Endothelial cell of umbilical vein (primary cell): ENCODE results near the gene SEZ6. TPM values are rescaled to one million over a fixed set of nuclear protein-coding genes. Genes with fewer than 3 reads are reported as not detected.

Source experiments
- BruUV-seq: library from RNA; stranded (reverse); fragments of 400-500 nt; replicated peaks from 2 replicates; lab custom pipeline; 2021; lab: Mats Ljungman, UMichigan
- CTCF ChIA-PET: fragments of 300-600, 350-600 bp; sonication (Branson Sonifier 250); formaldehyde crosslinking; loops from one replicate; lab custom pipeline; 2021; ENCODE audit warnings: antibody characterized with exemption, inconsistent platforms; lab: Charles Lee
- POLR2A ChIA-PET: fragments of 300-600, 350-600 bp; sonication (Branson Sonifier 250); formaldehyde crosslinking; loops from one replicate; lab custom pipeline; 2021; ENCODE audit warnings: antibody characterized with exemption, inconsistent platforms; lab: Charles Lee
- DNase-seq: peaks from one replicate; pipeline ENCODE4 v3.0.0-alpha.2; 2011; ENCODE audit warnings: low read depth, low spot score
- FAIRE-seq: peaks from 2 replicates; lab custom pipeline; 2011; peaks lifted over from hg19 to GRCh38; lab: Jason Lieb, UNC
- H2AFZ ChIP-seq: 2 replicates; pipeline ENCODE4 v1.6.0; 2012; ENCODE audit warnings: low read depth, low read length, control low read depth, inconsistent platforms
- H3K27ac ChIP-seq: 2 replicates; pipeline ENCODE4 v1.5.1; 2011; ENCODE audit warnings: low read depth, mild to moderate bottlenecking, control low read depth, low read length, moderate library complexity; ENCODE audit not compliant: insufficient read depth
- H3K27me3 ChIP-seq, 2 experiments: 2 replicates each; pipeline versions ENCODE4 v1.6.0 to v1.6.1; 2011; ENCODE audit warnings: low read length in 2 of 2, mixed read lengths in 1 of 2; ENCODE audit not compliant: control insufficient read depth in 2 of 2, insufficient read depth in 2 of 2
- H3K36me3 ChIP-seq, 2 experiments: 2 replicates in 1 of 2; 3 replicates in 1 of 2; pipeline ENCODE4 v1.5.1; 2011; ENCODE audit warnings: low read length in 2 of 2, mild to moderate bottlenecking in 1 of 2, moderate library complexity in 1 of 2; ENCODE audit not compliant: control insufficient read depth in 2 of 2, insufficient read depth in 2 of 2; ENCODE audit errors: extremely low read depth in 1 of 2
- H3K4me1 ChIP-seq: 3 replicates; pipeline ENCODE4 v1.5.1; 2011; ENCODE audit warnings: mild to moderate bottlenecking, low read length; ENCODE audit not compliant: control insufficient read depth, insufficient read depth; ENCODE audit errors: extremely low read depth
- H3K4me2 ChIP-seq: 2 replicates; pipeline ENCODE4 v1.6.1; 2011; ENCODE audit warnings: low read length, control low read depth, mixed read lengths; ENCODE audit not compliant: insufficient read depth
- H3K4me3 ChIP-seq, 3 experiments: fragments of 200-600 bp in 1 of 3; sonication (generic), shearing (Covaris generic) in 1 of 3; replicated peaks in 1 of 3; 2 replicates each; pipeline ENCODE4 v1.5.1; 2011 to 2016; ENCODE audit warnings: control low read depth in 3 of 3, low read length in 3 of 3, mild to moderate bottlenecking in 2 of 3, inconsistent platforms in 1 of 3, low read depth in 1 of 3, moderate library complexity in 1 of 3; ENCODE audit not compliant: insufficient read depth in 1 of 3
- H3K79me2 ChIP-seq: 2 replicates; pipeline ENCODE4 v1.6.0; 2012; ENCODE audit warnings: low read length, inconsistent platforms; ENCODE audit not compliant: control insufficient read depth, insufficient read depth
- H3K9ac ChIP-seq: replicated peaks from 2 replicates; pipeline ENCODE3; 2011; ENCODE audit warnings: low read length, control low read depth; ENCODE audit not compliant: insufficient read depth; ENCODE audit errors: extremely low read depth
- H3K9me1 ChIP-seq: replicated peaks from 3 replicates; pipeline ENCODE4 v1.6.0; 2011; ENCODE audit warnings: mild to moderate bottlenecking, low read length; ENCODE audit not compliant: control insufficient read depth, insufficient read depth; ENCODE audit errors: extremely low read depth
- H3K9me3 ChIP-seq: replicated peaks from 2 replicates; pipeline ENCODE4 v1.5.1; 2012; ENCODE audit warnings: low read length, inconsistent platforms; ENCODE audit not compliant: control insufficient read depth, insufficient read depth
- H4K20me1 ChIP-seq: replicated peaks from 2 replicates; pipeline ENCODE3; 2011; ENCODE audit warnings: mild to moderate bottlenecking, low read length; ENCODE audit not compliant: control insufficient read depth, insufficient read depth; ENCODE audit errors: extremely low read depth
- CTCF ChIP-seq, 2 donors: IDR thresholded peaks; 1 replicate in 1 of 2; 2 replicates in 1 of 2; pipeline ENCODE4 v1.5.1; 2011; ENCODE audit warnings: low read length in 2 of 2, mild to moderate bottlenecking in 2 of 2, moderate library complexity in 2 of 2, control low read depth in 1 of 2, inconsistent platforms in 1 of 2, low read depth in 1 of 2; ENCODE audit not compliant: insufficient read depth in 1 of 2; ENCODE audit errors: extremely low read depth in 1 of 2
- EZH2 ChIP-seq: IDR thresholded peaks from 2 replicates; pipeline ENCODE4 v1.6.1; 2012; ENCODE audit warnings: borderline replicate concordance, low read depth, mild to moderate bottlenecking, moderate library complexity, low read length, inconsistent platforms; ENCODE audit not compliant: severe bottlenecking
- FOS ChIP-seq: IDR thresholded peaks from 2 replicates; pipeline ENCODE4 v1.6.1; 2011; ENCODE audit warnings: mild to moderate bottlenecking, low read length, moderate library complexity, borderline replicate concordance; ENCODE audit not compliant: insufficient read depth
- GATA2 ChIP-seq: IDR thresholded peaks from 2 replicates; pipeline ENCODE4 v1.7.0; 2011; ENCODE audit warnings: low read depth, mild to moderate bottlenecking, moderate library complexity, mixed read lengths, low read length; ENCODE audit not compliant: insufficient read length, insufficient read depth
- JUN ChIP-seq: IDR thresholded peaks from 2 replicates; pipeline ENCODE4 v1.6.1; 2011; ENCODE audit warnings: borderline replicate concordance, low read depth; ENCODE audit not compliant: insufficient read length, insufficient read depth
- MAX ChIP-seq: IDR thresholded peaks from 2 replicates; pipeline ENCODE4 v1.6.1; 2011; ENCODE audit not compliant: insufficient read depth, insufficient read length
- MYC ChIP-seq: IDR thresholded peaks from one replicate; pipeline ENCODE4 v1.6.1; 2011; ENCODE audit warnings: mild to moderate bottlenecking, low read depth, low read length
- POLR2A ChIP-seq: IDR thresholded peaks from 2 replicates; pipeline ENCODE4 v1.6.1; 2012; ENCODE audit warnings: low read depth, mild to moderate bottlenecking, control low read depth, low read length
- POLR2AphosphoS5 ChIP-seq: IDR thresholded peaks from 2 replicates; pipeline ENCODE4 v1.6.1; 2012; ENCODE audit warnings: low read depth, mild to moderate bottlenecking, control low read depth, low read length, moderate library complexity; ENCODE audit not compliant: insufficient read depth
- dilution Hi-C: fragments of 300-500 bp; cut with MboI; formaldehyde crosslinking; loops from one replicate; pipeline ENCODE4 v1.15.0; 2019; ENCODE audit warnings: low sequenced_read_pairs; ENCODE audit not compliant: extremely low pct_ligation_motif_present
- intact Hi-C: fragments of 100-400 bp; cut with micrococcal nuclease; formaldehyde crosslinking; loops from one replicate; pipeline ENCODE4 v1.10.0; 2022
- polyA plus RNA-seq, 4 experiments: library from polyadenylated mRNA; depleted of rRNA in 3 of 4; stranded (reverse) in 3 of 4; unstranded in 1 of 4; fragments of >200 nt; gene quantifications; 2 replicates each; pipeline versions ENCODE4 v1.2.1 to v1.2.3, GENCODE V29; 2011 to 2012; ENCODE audit warnings: missing spikeins in 1 of 4
- total RNA-seq: library from RNA; stranded (reverse); gene quantifications from 2 replicates; pipeline ENCODE4 v1.2.3, GENCODE V29; 2021

The SEZ6 gene
- total and polyA plus RNA-seq, 2 donors (not counting 3 experiments of a cell fraction or from before 2014, with no cell fraction given) = not detected

- intact Hi-C loops = loop anchor here (5.0 kb wide), 1 partner anchor 88 kb away; no protein-coding TSS in a partner anchor
- CTCF ChIA-PET = interaction anchor here (1.1 to 1.7 kb wide), 2 partner anchors 62 to 89 kb away, joined by 4 to 5 read pairs; no protein-coding TSS in a partner anchor
These were observed 49.0 kb upstream of the SEZ6 start for GRCh38 chr17:29054835-29055234.

More at GRCh38 chr17:29054835-29055234, 49.0 kb upstream of the SEZ6 start:
- POLR2A ChIA-PET = no interaction called here
- Histone ChIP-seq H3K9me3 (no peaks in the 10 kb centered on the region), H3K9ac (no peak overlapping the region), H3K27me3 (peaks cover 4% of the 10 kb centered on the region in 2 experiments), H3K36me3 (no peaks in the 10 kb centered on the region), H3K4me3 (no peak overlapping the region), H3K79me2 (no peaks in the 10 kb centered on the region), H3K4me1 (no peaks in the 10 kb centered on the region), H4K20me1 (no peaks in the 10 kb centered on the region), H2AFZ (no peak overlapping the region), H3K4me2 (no peak overlapping the region), H3K9me1 (no peaks in the 10 kb centered on the region), H3K27ac (no peak overlapping the region)
- no peak for TF ChIP-seq MAX
- TF ChIP-seq CTCF (IDR thresholded peaks at IDR 0.05; ENCODE audit: extremely low read depth in 1 of 2, insufficient read depth in 1 of 2, low read depth in 1 of 2, low read length in 2 of 2) = no peak
- TF ChIP-seq MYC = no peak
- no peak for TF ChIP-seq EZH2
- no peak for TF ChIP-seq JUN
- TF ChIP-seq POLR2AphosphoS5 = no peak
- no peak for TF ChIP-seq GATA2
- TF ChIP-seq POLR2A = no peak
- no peak for TF ChIP-seq FOS
- DNase-seq (no peak), FAIRE-seq (no peak)
- no TSS peak for BruUV-seq
- dilution Hi-C loops = no loop called here
